H9 (cell line): ENCODE results near the gene UBL5. TPM values are rescaled to one million over a fixed set of nuclear protein-coding genes. Genes with fewer than 3 reads are reported as not detected.

Source experiments
- DNase-seq: peaks from one replicate; pipeline ENCODE4 v3.0.0-alpha.2; 2017
- H2AFZ ChIP-seq: one replicate; pipeline ENCODE4 v1.6.1; 2013; ENCODE audit warnings: mild to moderate bottlenecking, low read length, control low read depth, moderate library complexity
- H2AK5ac ChIP-seq: 2 replicates; pipeline ENCODE4 v1.6.1; 2013; ENCODE audit warnings: low read length, control low read depth, mixed read lengths; ENCODE audit not compliant: insufficient read length
- H2BK120ac ChIP-seq: one replicate; pipeline ENCODE4 v1.6.1; 2013; ENCODE audit warnings: low read depth, mild to moderate bottlenecking, low read length, control low read depth, inconsistent platforms; ENCODE audit not compliant: poor library complexity, severe bottlenecking
- H2BK12ac ChIP-seq: 2 replicates; pipeline ENCODE4 v1.6.1; 2013; ENCODE audit warnings: low read length, control low read depth, mixed read lengths, low read depth; ENCODE audit not compliant: insufficient read length
- H2BK15ac ChIP-seq: 2 replicates; pipeline ENCODE4 v1.6.1; 2013; ENCODE audit warnings: low read depth, low read length, control low read depth
- H2BK20ac ChIP-seq: one replicate; pipeline ENCODE4 v1.6.1; 2013; ENCODE audit warnings: low read depth, mild to moderate bottlenecking, low read length, control low read depth, inconsistent platforms; ENCODE audit not compliant: poor library complexity, severe bottlenecking
- H2BK5ac ChIP-seq: 2 replicates; pipeline ENCODE4 v1.6.1; 2013; ENCODE audit warnings: low read length, control low read depth, mixed read lengths; ENCODE audit not compliant: insufficient read length
- H3K14ac ChIP-seq: 2 replicates; pipeline ENCODE4 v1.6.1; 2013; ENCODE audit warnings: low read length, control low read depth; ENCODE audit not compliant: insufficient read depth
- H3K18ac ChIP-seq: 2 replicates; pipeline ENCODE4 v1.6.1; 2013; ENCODE audit warnings: low read depth, mild to moderate bottlenecking, mixed read lengths, low read length, control low read depth; ENCODE audit not compliant: insufficient read length
- H3K23ac ChIP-seq: 2 replicates; pipeline ENCODE4 v1.6.1; 2013; ENCODE audit warnings: low read length, control low read depth, mixed read lengths, low read depth; ENCODE audit not compliant: insufficient read length
- H3K23me2 ChIP-seq: 2 replicates; pipeline ENCODE4 v1.6.1; 2013; ENCODE audit warnings: low read depth, mild to moderate bottlenecking, mixed read lengths, low read length, control low read depth; ENCODE audit not compliant: insufficient read length, poor library complexity, severe bottlenecking
- H3K27ac ChIP-seq: 2 replicates; pipeline ENCODE4 v1.5.1; 2013; ENCODE audit warnings: low read length, control low read depth, mixed read lengths, low read depth; ENCODE audit not compliant: insufficient read length
- H3K27me3 ChIP-seq: 2 replicates; pipeline ENCODE4 v1.6.1; 2013; ENCODE audit warnings: low read length, control low read depth, inconsistent platforms; ENCODE audit not compliant: insufficient read depth
- H3K4ac ChIP-seq: 2 replicates; pipeline ENCODE4 v1.6.1; 2013; ENCODE audit warnings: low read depth, mild to moderate bottlenecking, control low read depth, inconsistent platforms, low read length, moderate library complexity
- H3K4me1 ChIP-seq: 2 replicates; pipeline ENCODE4 v1.6.1; 2013; ENCODE audit warnings: low read length, control low read depth, inconsistent platforms; ENCODE audit not compliant: insufficient read depth
- H3K4me2 ChIP-seq: 2 replicates; pipeline ENCODE4 v1.6.1; 2013; ENCODE audit warnings: low read length, control low read depth, mixed read lengths; ENCODE audit not compliant: insufficient read length, insufficient read depth
- H3K56ac ChIP-seq: 2 replicates; pipeline ENCODE4 v1.6.1; 2013; ENCODE audit warnings: low read depth, mild to moderate bottlenecking, mixed read lengths, low read length, control low read depth; ENCODE audit not compliant: insufficient read length
- H3K79me1 ChIP-seq: 2 replicates; pipeline ENCODE4 v1.6.1; 2013; ENCODE audit warnings: low read depth, mild to moderate bottlenecking, moderate library complexity, low read length, control low read depth, inconsistent platforms; ENCODE audit not compliant: insufficient read depth, poor library complexity, severe bottlenecking
- H3K79me2 ChIP-seq: 2 replicates; pipeline ENCODE4 v1.6.1; 2013; ENCODE audit warnings: low read length, control low read depth, inconsistent platforms; ENCODE audit not compliant: insufficient read depth
- H3K9ac ChIP-seq: 2 replicates; pipeline ENCODE4 v1.6.1; 2013; ENCODE audit warnings: low read length, control low read depth, mixed read lengths; ENCODE audit not compliant: insufficient read length; ENCODE audit errors: extremely low read depth
- H3K9me3 ChIP-seq: one replicate; pipeline ENCODE4 v1.6.1; 2013; ENCODE audit warnings: low read depth, low read length, inconsistent platforms; ENCODE audit not compliant: control insufficient read depth
- H3T11ph ChIP-seq: one replicate; pipeline ENCODE4 v1.6.1; 2013; ENCODE audit warnings: mild to moderate bottlenecking, low read length, control low read depth, inconsistent platforms
- H4K20me1 ChIP-seq: one replicate; pipeline ENCODE4 v1.6.1; 2013; ENCODE audit not compliant: control insufficient read depth, insufficient read length, insufficient read depth
- H4K5ac ChIP-seq: 2 replicates; pipeline ENCODE4 v1.6.1; 2013; ENCODE audit warnings: low read depth, mild to moderate bottlenecking, mixed read lengths, low read length, control low read depth; ENCODE audit not compliant: insufficient read length
- H4K8ac ChIP-seq: replicated peaks from 2 replicates; pipeline ENCODE4 v1.6.1; 2013; ENCODE audit warnings: low read length, control low read depth, mixed read lengths, low read depth; ENCODE audit not compliant: insufficient read length
- H4K91ac ChIP-seq: 2 replicates; pipeline ENCODE4 v1.6.1; 2013; ENCODE audit warnings: low read depth, mild to moderate bottlenecking, moderate library complexity, mixed read lengths, low read length, control low read depth; ENCODE audit not compliant: insufficient read length
- H3K27ac Mint-ChIP-seq, 3 experiments: 2 replicates in 2 of 3; 3 replicates in 1 of 3; pipeline ENCODE4 v1.8.0; 2020 to 2021; ENCODE audit warnings: mixed read lengths in 3 of 3, mild to moderate bottlenecking in 1 of 3, moderate library complexity in 1 of 3
- H3K27me3 Mint-ChIP-seq: 2 replicates; pipeline ENCODE4 v1.8.0; 2021; ENCODE audit warnings: low read depth, mild to moderate bottlenecking, moderate library complexity, mixed read lengths
- H3K36me3 Mint-ChIP-seq, 3 experiments: 2 replicates in 2 of 3; 3 replicates in 1 of 3; pipeline ENCODE4 v1.8.0; 2020 to 2021; ENCODE audit warnings: low read depth in 3 of 3, mixed read lengths in 3 of 3; ENCODE audit not compliant: insufficient read depth in 1 of 3
- H3K4me1 Mint-ChIP-seq, 2 experiments: 2 replicates each; pipeline ENCODE4 v1.8.0; 2020; ENCODE audit warnings: mixed read lengths in 2 of 2
- H3K4me3 Mint-ChIP-seq, 2 experiments: 2 replicates in 1 of 2; 3 replicates in 1 of 2; pipeline ENCODE4 v1.8.0; 2020 to 2021; ENCODE audit warnings: mild to moderate bottlenecking in 2 of 2, mixed read lengths in 2 of 2, moderate library complexity in 1 of 2
- H3K9me3 Mint-ChIP-seq, 2 experiments: 2 replicates in 1 of 2; 3 replicates in 1 of 2; pipeline ENCODE4 v1.8.0; 2020; ENCODE audit warnings: mild to moderate bottlenecking in 2 of 2, mixed read lengths in 2 of 2, moderate library complexity in 1 of 2
- WGBS: extraction: QIAGEN DNeasy Blood & Tissue Kit; methylation state at CpG from one replicate; pipeline ENCODE4 v1.1.7; 2013; ENCODE audit warnings: missing lambda C conversion rate, low lambda C conversion rate, mixed read lengths; ENCODE audit not compliant: insufficient read length; ENCODE audit errors: extremely low coverage; 5-methylcytosine and 5-hydroxymethylcytosine counted together
- total RNA-seq: library from RNA; stranded (reverse); gene quantifications from 2 replicates; pipeline ENCODE4 v1.2.1, GENCODE V29; 2021
- TF ChIP-seq, protein P1 (sequence below): fragments of 200-600 bp; sonication (generic); conservative IDR thresholded peaks from 3 replicates; pipeline ENCODE4 v1.8.0; 2021; ENCODE audit warnings: antibody characterized with exemption, mild to moderate bottlenecking

The UBL5 gene
- total RNA-seq, 1 experiment from 2014 or later: 393 TPM

DNA sequence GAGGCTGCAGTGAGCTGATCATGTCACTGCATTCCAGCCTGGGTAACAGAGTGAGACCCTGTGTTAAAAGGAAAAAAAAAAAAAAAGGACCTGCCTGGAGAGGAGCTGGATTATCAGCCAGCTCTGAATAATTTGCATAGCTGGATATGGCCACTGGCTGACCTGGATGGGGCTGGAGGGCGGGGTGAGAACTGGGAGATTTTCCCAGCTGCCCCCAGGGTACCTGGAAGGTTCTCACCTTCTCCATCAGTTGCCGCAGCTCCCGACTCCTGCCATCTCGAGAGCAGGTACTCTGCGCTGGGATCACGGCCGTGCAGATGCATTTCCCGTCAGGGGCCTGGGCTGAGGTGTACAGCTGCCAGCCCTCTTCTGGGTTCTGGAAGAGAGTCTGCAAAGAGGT lies 32.7 kb downstream of the UBL5 start:
- H2AK5ac ChIP-seq: no peak overlapping the region
- no peak overlapping the region for H4K5ac ChIP-seq
- H2BK15ac ChIP-seq: no peak overlapping the region
- no peak overlapping the region for H2BK5ac ChIP-seq
- H4K8ac ChIP-seq: no peak overlapping the region
- H3K27ac ChIP-seq: no peak overlapping the region
- H2BK20ac ChIP-seq: no peak overlapping the region
- no peaks in the 10 kb centered on the region for H3K27me3 ChIP-seq
- H2BK12ac ChIP-seq: no peak overlapping the region
- Mint-ChIP-seq H3K27ac (no peak overlapping the region), H3K4me3 (no peak overlapping the region), H3K4me1 (peaks cover 2 to 12% of the 10 kb centered on the region in 2 experiments), H3K27me3 (no peaks in the 10 kb centered on the region), H3K36me3 (peaks cover 18 to 44% (median 42%) of the 10 kb centered on the region in 3 experiments; a peak in 6 of 7 replicates), H3K9me3 (no peaks in the 10 kb centered on the region)
- H3K23me2 ChIP-seq: no peaks in the 10 kb centered on the region
- no peaks in the 10 kb centered on the region for H3K9me3 ChIP-seq
- no peak overlapping the region for H3K4ac ChIP-seq
- no peak overlapping the region for H2AFZ ChIP-seq
- no peak overlapping the region for H3K23ac ChIP-seq
- H3T11ph ChIP-seq: no peak overlapping the region
- H3K18ac ChIP-seq: no peak overlapping the region
- no peaks in the 10 kb centered on the region for H3K79me2 ChIP-seq
- H3K4me2 ChIP-seq: no peak overlapping the region
- no peaks in the 10 kb centered on the region for H4K20me1 ChIP-seq
- no peaks in the 10 kb centered on the region for H3K4me1 ChIP-seq
- no peak for DNase-seq
- no peak overlapping the region for H3K56ac ChIP-seq
- H3K9ac ChIP-seq: no peak overlapping the region
- H2BK120ac ChIP-seq: no peak overlapping the region
- no peaks in the 10 kb centered on the region for H3K79me1 ChIP-seq
- H4K91ac ChIP-seq: no peak overlapping the region
- H3K14ac ChIP-seq: no peak overlapping the region
- no CpG with 5 or more reads among the region's 8 CpGs for WGBS
- TF ChIP-seq, protein P1, sequence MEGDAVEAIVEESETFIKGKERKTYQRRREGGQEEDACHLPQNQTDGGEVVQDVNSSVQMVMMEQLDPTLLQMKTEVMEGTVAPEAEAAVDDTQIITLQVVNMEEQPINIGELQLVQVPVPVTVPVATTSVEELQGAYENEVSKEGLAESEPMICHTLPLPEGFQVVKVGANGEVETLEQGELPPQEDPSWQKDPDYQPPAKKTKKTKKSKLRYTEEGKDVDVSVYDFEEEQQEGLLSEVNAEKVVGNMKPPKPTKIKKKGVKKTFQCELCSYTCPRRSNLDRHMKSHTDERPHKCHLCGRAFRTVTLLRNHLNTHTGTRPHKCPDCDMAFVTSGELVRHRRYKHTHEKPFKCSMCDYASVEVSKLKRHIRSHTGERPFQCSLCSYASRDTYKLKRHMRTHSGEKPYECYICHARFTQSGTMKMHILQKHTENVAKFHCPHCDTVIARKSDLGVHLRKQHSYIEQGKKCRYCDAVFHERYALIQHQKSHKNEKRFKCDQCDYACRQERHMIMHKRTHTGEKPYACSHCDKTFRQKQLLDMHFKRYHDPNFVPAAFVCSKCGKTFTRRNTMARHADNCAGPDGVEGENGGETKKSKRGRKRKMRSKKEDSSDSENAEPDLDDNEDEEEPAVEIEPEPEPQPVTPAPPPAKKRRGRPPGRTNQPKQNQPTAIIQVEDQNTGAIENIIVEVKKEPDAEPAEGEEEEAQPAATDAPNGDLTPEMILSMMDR: no peak
